Skeletal muscle satellite cell (primary cell): ENCODE results near the gene RAD23B.

Source experiments
- H3K27me3 ChIP-seq: 2 replicates; pipeline ENCODE4 v1.7.0; 2013; ENCODE audit warnings: low read length; ENCODE audit not compliant: control insufficient read depth, insufficient read depth
- H3K36me3 ChIP-seq: 2 replicates; pipeline ENCODE4 v1.7.0; 2013; ENCODE audit warnings: mild to moderate bottlenecking, control low read depth, low read length; ENCODE audit not compliant: insufficient read depth
- H3K4me1 ChIP-seq: 2 replicates; pipeline ENCODE4 v1.7.0; 2013; ENCODE audit warnings: low read length; ENCODE audit not compliant: control insufficient read depth, insufficient read depth
- H3K4me2 ChIP-seq: 2 replicates; pipeline ENCODE4 v1.7.0; 2013; ENCODE audit warnings: mild to moderate bottlenecking, low read length
- H3K4me3 ChIP-seq: 2 replicates; pipeline ENCODE4 v1.7.0; 2013; ENCODE audit warnings: low read length
- H3K9ac ChIP-seq: 2 replicates; pipeline ENCODE4 v1.7.0; 2013; ENCODE audit warnings: mild to moderate bottlenecking, low read depth, low read length, moderate library complexity
- H3K9me3 ChIP-seq: replicated peaks from 2 replicates; pipeline ENCODE4 v1.7.0; 2013; ENCODE audit warnings: mild to moderate bottlenecking, control low read depth, low read length

Gene RAD23B

GRCh38 chr9:107340920-107341632 is 58.0 kb downstream of the RAD23B start:
- Histone ChIP-seq H3K36me3 (peaks cover 17% of the 10 kb centered on the region), H3K9me3 (no peaks in the 10 kb centered on the region), H3K4me3 (no peak overlapping the region), H3K4me2 (no peak overlapping the region), H3K27me3 (no peaks in the 10 kb centered on the region), H3K9ac (no peak overlapping the region), H3K4me1 (peaks cover 26% of the 10 kb centered on the region)

DNA sequence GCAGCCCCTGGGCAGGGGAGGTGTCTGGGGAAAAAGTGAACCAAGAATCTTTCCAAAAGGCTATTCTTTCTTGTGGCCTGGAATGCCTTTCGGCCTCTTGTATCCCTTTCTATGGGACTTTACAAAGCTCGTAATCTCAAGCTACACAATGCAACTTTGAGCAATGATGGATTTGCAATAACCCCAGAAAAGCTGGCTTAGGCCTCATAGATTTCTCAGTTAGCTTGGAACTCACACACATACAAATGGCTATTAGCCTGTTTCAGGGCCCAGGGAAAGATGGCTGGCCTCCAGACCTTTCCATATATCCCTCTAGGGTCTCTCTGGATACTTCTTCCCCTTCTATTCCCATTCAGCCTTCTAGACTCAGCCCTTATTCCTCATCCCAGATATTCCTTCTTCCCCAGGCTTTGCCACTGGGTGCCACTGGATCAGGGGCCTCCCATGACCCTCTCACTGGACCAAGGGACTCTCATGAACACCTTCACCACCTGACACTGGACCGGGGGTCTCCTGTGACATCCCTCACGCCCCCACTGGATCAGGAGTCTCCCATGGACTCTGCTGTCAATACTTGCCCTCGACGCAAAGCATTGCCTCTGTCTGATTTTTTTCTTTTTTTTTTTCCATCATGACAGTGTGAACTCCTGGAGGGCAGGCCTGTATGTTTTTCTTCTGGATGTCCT is 59.5 kb downstream of the RAD23B start:
- Histone ChIP-seq H3K9me3 (no peaks in the 10 kb centered on the region), H3K4me2 (no peak overlapping the region), H3K4me1 (peaks cover 10% of the 10 kb centered on the region), H3K9ac (no peak overlapping the region), H3K27me3 (no peaks in the 10 kb centered on the region), H3K36me3 (peaks cover 14% of the 10 kb centered on the region), H3K4me3 (no peak overlapping the region)

GRCh38 chr9:107345327-107345726 is 62.2 kb downstream of the RAD23B start:
- Histone ChIP-seq H3K36me3 (no peaks in the 10 kb centered on the region), H3K4me3 (no peak overlapping the region)

GRCh38 chr9:107348836-107349235 is 65.8 kb downstream of the RAD23B start:
- Histone ChIP-seq H3K27me3 (no peaks in the 10 kb centered on the region), H3K36me3 (no peaks in the 10 kb centered on the region), H3K9ac (no peak overlapping the region), H3K4me2 (no peak overlapping the region), H3K4me3 (no peak overlapping the region), H3K9me3 (no peaks in the 10 kb centered on the region), H3K4me1 (no peaks in the 10 kb centered on the region)

More at GRCh38 chr9:107345327-107345726, 62.2 kb downstream of the RAD23B start:
- Histone ChIP-seq H3K4me1 (no peaks in the 10 kb centered on the region), H3K9ac (no peak overlapping the region), H3K9me3 (no peaks in the 10 kb centered on the region), H3K27me3 (no peaks in the 10 kb centered on the region), H3K4me2 (no peak overlapping the region)

- Histone ChIP-seq H3K27me3 (no peaks in the 10 kb centered on the region), H3K4me2 (no peak overlapping the region), H3K9ac (no peak overlapping the region), H3K36me3 (no peaks in the 10 kb centered on the region), H3K4me3 (no peak overlapping the region), H3K4me1 (no peaks in the 10 kb centered on the region), H3K9me3 (no peaks in the 10 kb centered on the region)
Measured at GRCh38 chr9:107350443-107350842, 67.4 kb downstream of the RAD23B start.

GRCh38 chr9:107351382-107352045 is 68.4 kb downstream of the RAD23B start:
- H3K27me3 ChIP-seq, result no peaks in the 10 kb centered on the region
- H3K4me2 ChIP-seq, result no peak overlapping the region
- H3K36me3 ChIP-seq, result no peaks in the 10 kb centered on the region
- H3K9me3 ChIP-seq, result no peaks in the 10 kb centered on the region
- H3K9ac ChIP-seq, result no peak overlapping the region
- no peak overlapping the region for H3K4me3 ChIP-seq
- H3K4me1 ChIP-seq, result no peaks in the 10 kb centered on the region

DNA sequence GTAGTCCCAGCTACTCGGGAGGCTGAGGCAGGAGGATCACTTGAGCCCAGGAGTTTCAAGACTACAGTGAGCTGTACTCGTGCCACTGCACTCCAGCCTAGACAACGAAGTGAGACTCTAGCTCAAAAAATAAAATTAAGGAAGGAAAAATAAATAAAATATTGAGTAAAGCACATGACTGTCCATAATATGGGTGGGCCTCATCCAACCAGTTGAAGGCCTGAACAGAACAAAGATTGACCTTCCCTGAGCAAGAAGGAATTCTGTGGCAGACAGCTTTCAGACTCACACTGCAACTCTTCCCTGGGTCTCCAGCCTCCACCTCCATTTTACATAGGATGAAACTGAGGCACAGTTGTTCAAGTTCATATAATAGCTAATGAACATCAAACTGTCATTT is 72.3 kb downstream of the RAD23B start:
- H3K4me3 ChIP-seq, result no peak overlapping the region
- H3K4me2 ChIP-seq, result no peak overlapping the region
- H3K9ac ChIP-seq, result no peak overlapping the region
- H3K9me3 ChIP-seq, result no peaks in the 10 kb centered on the region
- H3K27me3 ChIP-seq, result peaks cover 14% of the 10 kb centered on the region
- no peaks in the 10 kb centered on the region for H3K36me3 ChIP-seq
- no peaks in the 10 kb centered on the region for H3K4me1 ChIP-seq

DNA sequence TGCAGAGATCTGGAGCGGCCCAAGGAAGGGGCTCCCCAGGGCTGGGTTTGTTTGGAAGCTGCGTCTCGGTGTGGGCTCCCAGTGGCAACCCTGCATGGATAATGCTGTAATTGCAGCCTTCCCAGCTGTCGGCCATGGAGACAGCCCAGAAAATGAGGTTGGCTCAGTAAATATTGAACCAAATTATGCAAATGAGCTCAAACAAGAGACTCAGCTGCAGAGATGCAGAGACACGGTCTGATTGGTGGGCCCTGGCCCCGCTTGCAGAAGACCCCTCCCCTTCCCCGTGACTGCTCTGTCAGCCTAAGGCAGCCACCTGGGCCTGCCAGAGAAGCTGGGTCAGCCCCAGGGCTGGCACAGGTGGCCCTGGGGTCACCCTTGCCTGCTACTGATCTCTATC is 75.9 kb downstream of the RAD23B start:
- Histone ChIP-seq H3K4me3 (no peak overlapping the region), H3K27me3 (peaks cover 14% of the 10 kb centered on the region), H3K4me1 (no peaks in the 10 kb centered on the region), H3K9me3 (no peaks in the 10 kb centered on the region), H3K36me3 (no peaks in the 10 kb centered on the region), H3K9ac (no peak overlapping the region), H3K4me2 (no peak overlapping the region)

DNA sequence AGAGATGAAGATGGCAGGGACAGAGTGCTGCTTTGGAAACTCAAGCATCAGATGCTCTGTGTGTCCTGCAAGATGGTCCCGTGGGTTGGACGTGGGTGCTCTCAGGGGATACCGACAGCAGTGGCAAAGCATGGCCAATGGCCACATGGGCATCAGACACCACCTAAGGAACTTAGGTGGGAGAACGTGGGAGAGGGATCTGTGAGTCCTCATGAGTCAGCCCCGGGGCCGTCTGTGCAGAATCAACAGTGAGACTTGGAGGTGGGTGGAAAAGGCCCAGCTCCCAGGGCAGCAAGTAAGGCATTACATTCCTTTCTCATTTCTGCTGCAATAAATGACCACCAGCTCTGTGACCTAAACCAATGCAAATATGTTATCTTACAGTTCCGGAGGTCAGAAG is 77.0 kb downstream of the RAD23B start:
- peaks cover 14% of the 10 kb centered on the region for H3K27me3 ChIP-seq
- no peak overlapping the region for H3K4me3 ChIP-seq
- H3K4me2 ChIP-seq, result no peak overlapping the region
- H3K4me1 ChIP-seq, result no peaks in the 10 kb centered on the region
- H3K36me3 ChIP-seq, result no peaks in the 10 kb centered on the region
- no peaks in the 10 kb centered on the region for H3K9me3 ChIP-seq
- no peak overlapping the region for H3K9ac ChIP-seq

DNA sequence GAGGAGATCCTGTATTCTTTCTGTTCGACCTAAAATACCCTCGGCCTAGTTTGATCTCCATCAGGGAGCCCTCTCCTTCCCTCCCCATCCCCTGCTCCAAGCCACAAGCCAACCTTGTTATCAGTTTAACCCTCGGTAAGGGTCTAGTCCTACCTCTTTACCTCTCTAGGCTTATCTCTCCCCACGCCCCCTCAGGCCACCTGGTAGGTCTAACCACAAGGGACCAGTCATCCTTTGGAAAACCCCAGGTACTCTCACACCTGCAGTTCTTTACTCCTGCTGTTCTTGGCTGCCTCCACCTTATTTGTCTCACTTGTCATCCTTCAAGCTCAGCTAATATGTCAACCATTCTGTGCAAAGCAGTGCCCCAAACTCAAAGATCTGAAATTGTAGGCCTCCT is 78.7 kb downstream of the RAD23B start:
- no peak overlapping the region for H3K4me2 ChIP-seq
- H3K9me3 ChIP-seq, result no peaks in the 10 kb centered on the region
- H3K36me3 ChIP-seq, result no peaks in the 10 kb centered on the region
- H3K9ac ChIP-seq, result no peak overlapping the region
- no peaks in the 10 kb centered on the region for H3K4me1 ChIP-seq
- no peak overlapping the region for H3K4me3 ChIP-seq
- peaks cover 14% of the 10 kb centered on the region for H3K27me3 ChIP-seq

DNA sequence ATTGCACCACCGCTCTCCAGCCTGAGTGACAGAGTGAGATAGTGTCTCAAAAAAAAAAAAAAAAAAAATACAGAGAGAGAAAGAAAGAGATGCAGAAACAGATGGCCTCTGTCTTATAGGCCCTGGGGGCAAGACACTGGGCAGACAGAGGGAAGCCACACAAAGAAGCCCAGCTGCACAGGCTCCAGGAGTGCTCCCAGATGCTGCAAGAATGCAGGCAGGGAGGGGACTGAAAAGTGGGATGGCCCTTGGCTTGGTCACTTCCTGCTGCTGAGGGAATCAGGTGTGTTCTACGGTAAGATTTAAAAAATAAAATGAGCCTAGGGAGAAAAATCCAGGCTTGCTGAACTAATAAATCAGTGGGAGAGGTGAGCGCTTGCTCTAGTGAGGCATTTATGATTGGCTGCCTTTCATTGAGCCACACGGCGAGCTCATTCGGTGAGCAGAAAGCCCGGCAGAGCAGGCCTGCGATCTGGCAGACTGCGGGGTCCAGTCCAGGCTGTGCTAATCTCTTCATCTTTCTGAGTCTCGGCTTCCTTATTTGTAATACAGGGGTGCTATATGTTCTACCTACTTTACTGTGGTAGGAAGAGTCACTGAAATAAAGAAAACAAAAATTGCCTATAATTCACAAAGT is 80.6 kb downstream of the RAD23B start:
- Histone ChIP-seq H3K4me2 (no peak overlapping the region), H3K36me3 (no peaks in the 10 kb centered on the region), H3K4me3 (no peak overlapping the region), H3K9me3 (no peaks in the 10 kb centered on the region), H3K9ac (no peak overlapping the region), H3K27me3 (peaks cover 13% of the 10 kb centered on the region), H3K4me1 (no peaks in the 10 kb centered on the region)
